OCI-LY1 (cell line): ENCODE results near the gene OSBPL3.

Source experiments
- H2AFZ ChIP-seq: fragments of 200-600 bp; sonication (generic), shearing (Covaris generic); 2 replicates; pipeline ENCODE4 v1.6.0; 2014; ENCODE audit warnings: antibody characterized with exemption, mild to moderate bottlenecking, low read length
- H3F3A ChIP-seq: fragments of 200-600 bp; sonication (generic), shearing (Covaris generic); 2 replicates; pipeline ENCODE4 v1.6.0; 2014; ENCODE audit warnings: mild to moderate bottlenecking, antibody characterized with exemption, low read length, moderate library complexity; ENCODE audit not compliant: insufficient read depth
- H3K27ac ChIP-seq: fragments of 200-600 bp; sonication (generic); 2 replicates; pipeline ENCODE4 v1.5.1; 2014; ENCODE audit warnings: low read length, mixed run types, mild to moderate bottlenecking, low read depth; ENCODE audit not compliant: poor library complexity, severe bottlenecking
- H3K27me3 ChIP-seq: fragments of 200-600 bp; sonication (generic); 2 replicates; pipeline ENCODE4 v1.6.0; 2014; ENCODE audit warnings: antibody characterized with exemption, mild to moderate bottlenecking, low read length, moderate library complexity; ENCODE audit not compliant: insufficient read depth
- H3K36me3 ChIP-seq: fragments of 200-600 bp; sonication (generic); 2 replicates; pipeline ENCODE4 v1.6.1; 2014; ENCODE audit warnings: mild to moderate bottlenecking, antibody characterized with exemption, low read length, moderate library complexity, mixed read lengths; ENCODE audit not compliant: insufficient read depth
- H3K4me1 ChIP-seq: fragments of 200-600 bp; sonication (generic); 2 replicates; pipeline ENCODE4 v1.5.1; 2014; ENCODE audit warnings: mild to moderate bottlenecking, low read length, moderate library complexity; ENCODE audit not compliant: insufficient read depth, severe bottlenecking
- H3K4me2 ChIP-seq: fragments of 200-600 bp; sonication (generic), shearing (Covaris generic); 2 replicates; pipeline ENCODE4 v1.6.1; 2014; ENCODE audit warnings: low read length
- H3K4me3 ChIP-seq: fragments of 200-600 bp; sonication (generic); 2 replicates; pipeline ENCODE4 v1.5.1; 2014; ENCODE audit warnings: low read length, low read depth, mild to moderate bottlenecking, mixed read lengths; ENCODE audit not compliant: poor library complexity, severe bottlenecking
- H3K79me2 ChIP-seq: fragments of 200-600 bp; shearing (Covaris generic); 2 replicates; pipeline ENCODE4 v1.6.1; 2016; ENCODE audit warnings: mixed run types, low read length, mixed read lengths; ENCODE audit not compliant: insufficient read depth
- H3K9ac ChIP-seq: fragments of 200-600 bp; sonication (generic), shearing (Covaris generic); 2 replicates; pipeline ENCODE4 v1.6.1; 2014; ENCODE audit warnings: mild to moderate bottlenecking, low read length, mixed read lengths
- H3K9me2 ChIP-seq: fragments of 200-600 bp; sonication (generic), shearing (Covaris generic); 2 replicates; pipeline ENCODE4 v1.6.1; 2014; ENCODE audit warnings: low read depth, mild to moderate bottlenecking, low read length, mixed read lengths
- H3K9me3 ChIP-seq: fragments of 200-600 bp; shearing (Covaris generic); 2 replicates; pipeline ENCODE4 v1.6.1; 2014; ENCODE audit warnings: low read length, mixed read lengths
- H4K20me1 ChIP-seq: fragments of 200-600 bp; sonication (generic), shearing (Covaris generic); 2 replicates; pipeline ENCODE4 v1.6.0; 2016; ENCODE audit warnings: mild to moderate bottlenecking, low read length; ENCODE audit not compliant: insufficient read depth
- EZH2 ChIP-seq: fragments of 200-600 bp; sonication (generic), shearing (Covaris generic); IDR thresholded peaks from 2 replicates; pipeline ENCODE4 v1.8.0; 2017; ENCODE audit warnings: borderline replicate concordance, mixed run types, mild to moderate bottlenecking, antibody characterized with exemption, low read length, moderate library complexity, mixed read lengths
- TF ChIP-seq, protein P1 (sequence below): fragments of 200-600 bp; sonication (generic), shearing (Covaris generic); IDR thresholded peaks from 2 replicates; pipeline ENCODE4 v1.5.1; 2017; ENCODE audit warnings: mild to moderate bottlenecking, antibody characterized with exemption, low read length, moderate library complexity, mixed read lengths

The OSBPL3 gene

GRCh38 chr7:24955313-24955712, 24.7 kb downstream of the OSBPL3 start:
- Histone ChIP-seq H3K27me3 (no peaks in the 10 kb centered on the region), H3F3A (no peaks in the 10 kb centered on the region), H3K9ac (no peak overlapping the region), H3K4me1 (peaks cover 71% of the 10 kb centered on the region), H2AFZ (no peak overlapping the region), H4K20me1 (no peaks in the 10 kb centered on the region), H3K4me2 (no peak overlapping the region), H3K9me3 (no peaks in the 10 kb centered on the region), H3K4me3 (no peak overlapping the region), H3K27ac (no peak overlapping the region), H3K9me2 (no peaks in the 10 kb centered on the region), H3K36me3 (peaks cover 11% of the 10 kb centered on the region; the same call in 1 of the 2 replicates), H3K79me2 (peaks cover 100% of the 10 kb centered on the region)
- no peak for TF ChIP-seq EZH2
- TF ChIP-seq, protein P1, sequence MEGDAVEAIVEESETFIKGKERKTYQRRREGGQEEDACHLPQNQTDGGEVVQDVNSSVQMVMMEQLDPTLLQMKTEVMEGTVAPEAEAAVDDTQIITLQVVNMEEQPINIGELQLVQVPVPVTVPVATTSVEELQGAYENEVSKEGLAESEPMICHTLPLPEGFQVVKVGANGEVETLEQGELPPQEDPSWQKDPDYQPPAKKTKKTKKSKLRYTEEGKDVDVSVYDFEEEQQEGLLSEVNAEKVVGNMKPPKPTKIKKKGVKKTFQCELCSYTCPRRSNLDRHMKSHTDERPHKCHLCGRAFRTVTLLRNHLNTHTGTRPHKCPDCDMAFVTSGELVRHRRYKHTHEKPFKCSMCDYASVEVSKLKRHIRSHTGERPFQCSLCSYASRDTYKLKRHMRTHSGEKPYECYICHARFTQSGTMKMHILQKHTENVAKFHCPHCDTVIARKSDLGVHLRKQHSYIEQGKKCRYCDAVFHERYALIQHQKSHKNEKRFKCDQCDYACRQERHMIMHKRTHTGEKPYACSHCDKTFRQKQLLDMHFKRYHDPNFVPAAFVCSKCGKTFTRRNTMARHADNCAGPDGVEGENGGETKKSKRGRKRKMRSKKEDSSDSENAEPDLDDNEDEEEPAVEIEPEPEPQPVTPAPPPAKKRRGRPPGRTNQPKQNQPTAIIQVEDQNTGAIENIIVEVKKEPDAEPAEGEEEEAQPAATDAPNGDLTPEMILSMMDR = no peak

DNA sequence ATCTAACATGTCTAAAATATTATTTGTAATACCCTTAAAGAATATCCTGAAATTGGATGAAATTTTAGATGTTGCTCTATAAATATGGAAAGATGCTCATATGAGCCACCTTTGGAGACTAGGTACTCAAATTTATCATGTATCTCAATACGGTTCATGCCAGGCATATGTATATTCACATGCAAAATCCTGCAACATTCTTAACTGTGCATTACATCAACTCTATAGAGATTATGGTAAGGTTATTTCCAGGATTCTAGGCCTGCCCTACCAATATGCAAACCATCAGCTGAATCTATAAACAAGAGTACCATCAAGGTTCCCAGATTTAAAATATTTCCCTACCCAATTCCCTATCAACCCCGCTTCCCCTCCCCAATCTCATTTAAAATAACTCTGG, 27.5 kb downstream of the OSBPL3 start:
- H3K36me3 ChIP-seq = 0 out of 2 replicates have a peak, but pooled peaks cover 2% of the 10 kb centered on the region
- H3K27ac ChIP-seq = no peak overlapping the region
- peak overlapping the region; percentile 45 for H3K4me2 ChIP-seq
- H3K4me1 ChIP-seq = peaks cover 74% of the 10 kb centered on the region
- TF ChIP-seq EZH2 = no peak
- TF ChIP-seq, protein P1 = no peak
- H2AFZ ChIP-seq = no peak overlapping the region
- peak overlapping the region; percentile 8 for H3K4me3 ChIP-seq
- peaks cover 100% of the 10 kb centered on the region for H3K79me2 ChIP-seq
- no peaks in the 10 kb centered on the region for H3K27me3 ChIP-seq
- no peaks in the 10 kb centered on the region for H3K9me2 ChIP-seq
- no peaks in the 10 kb centered on the region for H3K9me3 ChIP-seq
- no peaks in the 10 kb centered on the region; the same call in 1 of the 2 replicates for H4K20me1 ChIP-seq
- peak overlapping the region; percentile 5; the same call in 1 of the 2 replicates for H3K9ac ChIP-seq
- H3F3A ChIP-seq = no peaks in the 10 kb centered on the region

DNA sequence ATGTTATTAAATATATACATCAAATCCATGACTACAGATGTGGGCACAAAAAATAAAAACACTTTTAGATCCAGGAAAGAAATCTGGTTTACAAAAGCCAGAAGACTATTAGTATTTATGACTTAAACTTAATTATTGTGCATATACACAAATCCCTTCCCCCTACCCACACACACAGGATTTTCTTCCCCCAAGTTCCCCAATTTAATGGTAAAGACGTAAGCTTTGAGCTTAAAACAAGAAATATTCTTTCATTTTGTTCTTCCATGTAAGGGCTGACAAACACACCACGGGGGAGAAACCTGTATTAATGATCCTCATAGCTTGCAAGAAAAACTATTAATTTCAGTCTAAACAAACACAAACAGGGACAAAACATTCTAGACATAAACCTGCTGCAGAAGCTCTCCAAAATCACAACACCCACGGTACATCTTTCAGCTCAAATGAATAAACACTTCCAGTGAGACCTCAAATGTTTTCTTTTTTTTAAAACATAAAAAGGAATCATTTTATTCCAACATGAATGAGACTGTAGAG, 28.5 kb downstream of the OSBPL3 start:
- peak overlapping the region; percentile 45 for H3K4me2 ChIP-seq
- peaks cover 100% of the 10 kb centered on the region for H3K79me2 ChIP-seq
- peak overlapping the region; percentile 4; the same call in 1 of the 2 replicates for H3K9ac ChIP-seq

More for the DNA sequence above, 28.5 kb downstream of the OSBPL3 start:
- Histone ChIP-seq H4K20me1 (no peaks in the 10 kb centered on the region; the same call in 1 of the 2 replicates), H3K27ac (peak overlapping the region; percentile 5), H3K36me3 (0 out of 2 replicates have a peak, but pooled peaks cover 2% of the 10 kb centered on the region), H2AFZ (no peak overlapping the region), H3K9me3 (no peaks in the 10 kb centered on the region), H3K4me1 (peaks cover 83% of the 10 kb centered on the region), H3F3A (no peaks in the 10 kb centered on the region), H3K4me3 (no peak overlapping the region), H3K9me2 (no peaks in the 10 kb centered on the region), H3K27me3 (no peaks in the 10 kb centered on the region)
- TF ChIP-seq EZH2 = no peak
- TF ChIP-seq, protein P1 = no peak
